T47D (cell line): ENCODE measurements around the gene GRIN3B.

Experiments
- DNase-seq, 2 experiments: peaks; one replicate each; pipeline versions ENCODE4 v3.0.0 to v3.0.0-alpha.2; 2011 to 2012; ENCODE audit warnings: low read depth in 1 of 2, low spot score in 1 of 2
- JUND ChIP-seq: IDR thresholded peaks from 2 replicates; pipeline ENCODE4 v1.6.1; 2012; ENCODE audit warnings: low read depth
- in situ Hi-C: cut with HindIII; loops from 2 replicates; pipeline ENCODE4 v1.10.0; 2016; ENCODE audit warnings: low sequenced_read_pairs, low pct_unique_long_range_greater_than_20kb

Gene GRIN3B

GRCh38 chr19:1007399-1008251, 7.4 kb downstream of the GRIN3B start:
- TF ChIP-seq JUND = no peak
- in situ Hi-C loops = no loop called here
- DNase-seq = no peak

- TF ChIP-seq JUND = no peak
- in situ Hi-C loops = no loop called here
- no peak for DNase-seq
Measured at GRCh38 chr19:1008268-1009040, 8.2 kb downstream of the GRIN3B start.

GRCh38 chr19:1009041-1009980, 9.1 kb downstream of the GRIN3B start:
- in situ Hi-C loops = no loop called here
- DNase-seq = no peak
- TF ChIP-seq JUND = no peak

DNA sequence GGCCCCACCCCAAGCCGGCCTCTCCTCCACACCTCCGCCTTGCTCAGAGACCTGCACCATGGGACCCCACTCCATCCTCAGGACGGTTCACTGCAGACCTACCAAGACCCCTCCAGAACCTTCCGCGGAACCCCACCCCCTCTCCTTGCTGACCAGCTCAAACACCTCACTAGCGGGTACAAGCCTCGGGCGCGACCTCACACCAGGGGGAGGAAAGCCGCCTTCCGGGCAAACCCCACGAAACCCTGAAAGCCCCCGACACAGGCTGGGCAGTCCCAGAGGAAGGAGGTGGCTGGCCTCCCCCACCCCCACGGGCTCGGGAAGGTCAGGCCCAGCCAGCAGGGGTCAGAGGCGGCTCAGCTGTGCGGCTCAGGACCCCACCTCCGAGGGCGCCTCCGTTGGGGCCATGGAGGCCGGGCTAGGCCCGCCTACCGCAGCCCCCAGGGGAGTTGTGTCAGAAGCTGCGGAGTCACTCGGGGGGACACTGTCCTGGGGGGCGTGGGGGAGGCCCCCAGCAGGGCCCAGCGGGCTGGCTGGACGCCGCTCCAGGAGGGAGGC, 9.8 kb downstream of the GRIN3B start:
- DNase-seq = no peak
- no peak for TF ChIP-seq JUND
- in situ Hi-C loops = no loop called here

GRCh38 chr19:1010586-1011510, 10.6 kb downstream of the GRIN3B start:
- TF ChIP-seq JUND = no peak
- no peak for DNase-seq
- in situ Hi-C loops = no loop called here

DNA sequence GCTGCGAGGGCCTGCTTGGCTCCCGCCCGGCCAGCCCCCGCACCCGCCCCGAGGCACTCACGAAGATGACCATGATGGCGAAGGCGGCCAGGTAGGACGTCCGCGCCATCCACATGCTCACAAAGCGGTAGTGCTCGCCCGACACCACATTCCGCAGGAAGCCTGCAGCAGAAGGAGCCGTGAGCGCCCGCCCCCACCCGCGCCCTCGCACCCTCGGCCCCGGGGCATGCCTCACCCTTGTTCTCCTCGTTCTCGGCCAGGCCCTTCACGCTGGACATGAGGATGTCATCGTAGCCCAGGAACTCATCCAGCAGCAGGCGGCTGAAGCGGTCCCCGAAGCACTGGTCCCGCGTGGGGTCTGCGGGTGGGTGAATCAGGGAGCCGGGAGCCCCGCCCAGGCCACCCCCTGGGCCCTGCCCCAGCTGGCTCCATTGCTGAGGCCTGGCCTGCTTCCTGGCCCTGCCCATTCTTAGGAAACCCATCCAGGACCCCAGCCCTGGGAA, 11.7 kb downstream of the GRIN3B start:
- no peak for TF ChIP-seq JUND
- in situ Hi-C loops = no loop called here
- DNase-seq = no peak

DNA sequence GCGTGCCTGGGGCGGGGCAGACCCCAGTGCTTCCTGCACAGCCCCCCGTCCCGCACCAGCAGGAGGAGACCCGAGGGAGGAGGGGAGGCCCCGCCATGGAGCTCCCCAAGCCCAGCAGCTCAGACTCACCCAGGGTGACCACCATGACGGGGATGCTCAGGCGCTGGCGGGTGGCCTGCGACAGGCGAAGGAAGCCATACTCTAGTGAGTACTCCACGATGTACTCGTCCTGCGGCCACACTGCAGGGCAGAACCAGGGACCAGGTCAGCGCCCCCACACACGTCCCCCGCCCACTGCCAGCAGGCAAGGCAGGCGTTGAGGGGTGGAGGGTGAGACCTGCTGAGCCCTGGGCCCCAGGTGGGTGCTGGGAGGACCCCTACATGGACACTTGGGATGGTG, 12.1 kb downstream of the GRIN3B start:
- no peak for DNase-seq
- TF ChIP-seq JUND = no peak
- in situ Hi-C loops = no loop called here

DNA sequence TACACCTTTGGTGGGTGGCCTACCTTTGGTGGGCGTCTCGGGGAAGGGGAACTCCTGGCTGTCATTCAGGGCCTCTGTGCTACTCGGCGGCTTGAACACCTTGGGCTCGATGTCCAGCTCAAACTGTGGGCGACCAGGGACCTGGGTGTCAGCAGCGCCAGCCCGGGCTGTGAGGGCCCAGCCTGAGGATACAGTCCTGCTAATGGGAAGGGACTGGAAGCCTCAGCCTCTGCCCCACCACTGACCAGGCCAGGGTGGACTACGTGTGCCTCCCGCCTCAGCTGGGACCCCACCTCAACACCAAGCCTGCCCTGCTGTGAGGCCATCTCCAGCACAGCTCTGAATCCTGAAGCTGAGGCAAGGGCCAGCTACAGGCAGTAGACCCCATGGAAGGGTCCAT, 13.0 kb downstream of the GRIN3B start:
- no peak for DNase-seq
- in situ Hi-C loops = no loop called here
- TF ChIP-seq JUND = no peak

GRCh38 chr19:1014161-1015060, 14.2 kb downstream of the GRIN3B start:
- TF ChIP-seq JUND = no peak
- in situ Hi-C loops = no loop called here
- DNase-seq = no peak

- TF ChIP-seq JUND = no peak
- in situ Hi-C loops = no loop called here
- DNase-seq = no peak
Measured at GRCh38 chr19:1015061-1015781, 15.0 kb downstream of the GRIN3B start.
